ENCODE results near the gene SLC10A7.

DNA sequence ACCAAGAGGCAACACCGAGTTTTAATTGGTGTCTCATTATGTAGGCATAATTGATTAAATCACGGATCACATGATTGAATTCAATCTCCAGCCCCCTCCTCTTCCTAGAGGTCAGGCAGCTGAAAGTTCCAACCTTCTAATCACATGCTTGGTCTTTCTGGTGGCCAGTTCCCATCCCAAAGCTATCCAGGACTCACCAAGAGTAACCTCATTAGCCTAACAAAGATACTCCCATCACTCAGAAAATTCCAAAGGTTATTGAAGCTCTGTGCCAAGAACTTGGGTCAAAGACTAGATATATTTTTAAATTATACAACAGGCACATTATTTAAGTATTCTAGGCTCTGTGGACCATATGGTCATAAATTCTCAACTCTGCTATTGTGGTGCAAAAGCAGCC lies 65.1 kb downstream of the SLC10A7 start:
- TF ChIP-seq CTCF (IDR thresholded peaks at IDR 0.05) (no peak), POLR2A (IDR thresholded peaks at IDR 0.05) (no peak)

Measured in ovary (tissue), 3 donors.